Measurements from ENCODE around the gene SCN1A.

The SCN1A gene

GRCh38 chr2:166135849-166136258, 8.0 kb upstream of the SCN1A start:
- TF ChIP-seq CTCF (IDR thresholded peaks at IDR 0.05), result no peak
- H3K4me3 ChIP-seq (ENCODE audit: low read depth in 1 of 2, low read length in 1 of 2), result no peak overlapping the region
- peaks cover 26% of the 10 kb centered on the region for H3K27me3 ChIP-seq
- H3K27ac ChIP-seq, result no peak overlapping the region
- H3K4me1 ChIP-seq (ENCODE audit: control insufficient read depth in 1 of 2, insufficient read depth in 1 of 2, low read depth in 1 of 2, low read length in 1 of 2), result no peaks in the 10 kb centered on the region
- no peaks in the 10 kb centered on the region for H3K36me3 ChIP-seq
- H3K9me3 ChIP-seq, result no peaks in the 10 kb centered on the region

- TF ChIP-seq CTCF (IDR thresholded peaks at IDR 0.05), result no peak
Observed at GRCh38 chr2:166135152-166135848, 7.5 kb upstream of the SCN1A start.

GRCh38 chr2:166134252-166135151, 6.7 kb upstream of the SCN1A start:
- no peak overlapping the region for H3K4me3 ChIP-seq (ENCODE audit: low read depth in 1 of 2, low read length in 1 of 2)
- TF ChIP-seq CTCF (IDR thresholded peaks at IDR 0.05), result no peak
- H3K27me3 ChIP-seq, result peaks cover 34% of the 10 kb centered on the region
- no peaks in the 10 kb centered on the region for H3K9me3 ChIP-seq
- H3K4me1 ChIP-seq (ENCODE audit: control insufficient read depth in 1 of 2, insufficient read depth in 1 of 2, low read depth in 1 of 2, low read length in 1 of 2), result no peaks in the 10 kb centered on the region
- H3K27ac ChIP-seq, result no peak overlapping the region
- no peaks in the 10 kb centered on the region for H3K36me3 ChIP-seq

More at GRCh38 chr2:166135152-166135848, 7.5 kb upstream of the SCN1A start:
- Histone ChIP-seq H3K4me1 (ENCODE audit: control insufficient read depth in 1 of 2, insufficient read depth in 1 of 2, low read depth in 1 of 2, low read length in 1 of 2) (no peaks in the 10 kb centered on the region), H3K36me3 (no peaks in the 10 kb centered on the region), H3K4me3 (ENCODE audit: low read depth in 1 of 2, low read length in 1 of 2) (no peak overlapping the region), H3K9me3 (no peaks in the 10 kb centered on the region), H3K27ac (no peak overlapping the region), H3K27me3 (peaks cover 26% of the 10 kb centered on the region)

- Histone ChIP-seq H3K27ac (no peak overlapping the region), H3K27me3 (peaks cover 39% of the 10 kb centered on the region), H3K4me1 (ENCODE audit: control insufficient read depth in 1 of 2, insufficient read depth in 1 of 2, low read depth in 1 of 2, low read length in 1 of 2) (no peaks in the 10 kb centered on the region), H3K9me3 (no peaks in the 10 kb centered on the region), H3K36me3 (no peaks in the 10 kb centered on the region), H3K4me3 (ENCODE audit: low read depth in 1 of 2, low read length in 1 of 2) (no peak overlapping the region)
- TF ChIP-seq CTCF (IDR thresholded peaks at IDR 0.05), result no peak
Observed at GRCh38 chr2:166133653-166134052, 5.8 kb upstream of the SCN1A start.

GRCh38 chr2:166128156-166128505, 311 bp upstream of the SCN1A start:
- Histone ChIP-seq H3K4me1 (ENCODE audit: control insufficient read depth in 1 of 2, insufficient read depth in 1 of 2, low read depth in 1 of 2, low read length in 1 of 2) (no peaks in the 10 kb centered on the region), H3K27ac (no peak overlapping the region), H3K4me3 (ENCODE audit: low read depth in 1 of 2, low read length in 1 of 2) (no peak overlapping the region), H3K36me3 (no peaks in the 10 kb centered on the region), H3K9me3 (no peaks in the 10 kb centered on the region), H3K27me3 (peaks cover 55% of the 10 kb centered on the region)
- TF ChIP-seq CTCF (IDR thresholded peaks at IDR 0.05), result no peak
